A673 (cell line): ENCODE results near the gene OMP.

Experiments used
- EZH2 ChIP-seq: fragments of 200-600 bp; sonication (generic); IDR thresholded peaks from 2 replicates; pipeline ENCODE4 v1.6.1; 2017; ENCODE audit warnings: borderline replicate concordance, low read depth, mild to moderate bottlenecking, mixed read lengths, antibody characterized with exemption, low read length; ENCODE audit not compliant: poor library complexity, severe bottlenecking
- TF ChIP-seq, protein P1 (sequence below): fragments of 300-800, 200-600 bp; sonication (generic); conservative IDR thresholded peaks from 2 replicates; pipeline ENCODE4 v1.5.1; 2017; ENCODE audit warnings: low read depth, mild to moderate bottlenecking, antibody characterized with exemption, low read length, moderate library complexity, mixed read lengths

DNA sequence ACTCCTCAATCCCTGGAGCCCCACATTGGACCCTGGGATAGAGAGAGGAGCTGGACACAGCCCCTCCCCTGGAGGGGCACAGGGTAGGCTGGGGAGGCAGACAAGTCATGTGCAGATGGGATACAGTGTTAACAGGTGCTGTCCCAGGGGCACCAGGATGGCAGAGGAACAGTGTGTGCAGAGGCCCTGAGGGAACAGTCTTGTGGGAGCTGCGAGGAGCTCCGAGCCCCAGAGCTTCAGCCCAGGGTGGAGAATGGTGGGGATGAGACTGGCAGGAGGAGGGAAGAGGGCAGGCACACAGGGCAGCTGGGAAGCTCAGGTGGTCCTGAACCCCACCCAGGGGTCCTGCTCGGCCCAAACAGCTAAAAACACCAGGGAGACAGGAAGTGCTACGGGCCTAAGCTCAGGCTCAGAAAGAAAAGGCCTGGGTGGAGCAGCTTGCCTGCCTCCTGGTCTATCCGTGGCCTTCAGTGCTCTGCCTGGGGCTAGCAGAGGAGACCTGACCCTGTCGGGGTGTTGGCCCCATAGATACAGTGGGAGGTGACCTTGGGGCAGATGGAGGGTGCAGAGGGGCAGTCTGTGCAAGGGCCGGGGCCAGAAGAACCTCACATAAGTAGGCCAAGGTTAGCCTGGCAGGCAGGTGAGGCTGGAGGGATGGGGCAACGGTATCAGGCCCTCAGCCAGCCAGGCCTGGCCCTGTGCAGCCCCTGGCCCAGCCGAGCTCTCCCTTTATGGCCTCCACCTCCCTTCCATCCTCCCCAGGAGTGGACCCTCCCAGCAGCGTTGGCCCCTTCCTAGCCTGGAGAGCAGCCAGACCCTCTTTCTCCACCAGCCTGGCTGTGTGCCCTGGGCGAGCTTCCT, 20.4 kb upstream of the OMP start:
- TF ChIP-seq, protein P1, sequence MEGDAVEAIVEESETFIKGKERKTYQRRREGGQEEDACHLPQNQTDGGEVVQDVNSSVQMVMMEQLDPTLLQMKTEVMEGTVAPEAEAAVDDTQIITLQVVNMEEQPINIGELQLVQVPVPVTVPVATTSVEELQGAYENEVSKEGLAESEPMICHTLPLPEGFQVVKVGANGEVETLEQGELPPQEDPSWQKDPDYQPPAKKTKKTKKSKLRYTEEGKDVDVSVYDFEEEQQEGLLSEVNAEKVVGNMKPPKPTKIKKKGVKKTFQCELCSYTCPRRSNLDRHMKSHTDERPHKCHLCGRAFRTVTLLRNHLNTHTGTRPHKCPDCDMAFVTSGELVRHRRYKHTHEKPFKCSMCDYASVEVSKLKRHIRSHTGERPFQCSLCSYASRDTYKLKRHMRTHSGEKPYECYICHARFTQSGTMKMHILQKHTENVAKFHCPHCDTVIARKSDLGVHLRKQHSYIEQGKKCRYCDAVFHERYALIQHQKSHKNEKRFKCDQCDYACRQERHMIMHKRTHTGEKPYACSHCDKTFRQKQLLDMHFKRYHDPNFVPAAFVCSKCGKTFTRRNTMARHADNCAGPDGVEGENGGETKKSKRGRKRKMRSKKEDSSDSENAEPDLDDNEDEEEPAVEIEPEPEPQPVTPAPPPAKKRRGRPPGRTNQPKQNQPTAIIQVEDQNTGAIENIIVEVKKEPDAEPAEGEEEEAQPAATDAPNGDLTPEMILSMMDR: no peak
- TF ChIP-seq EZH2: no peak
